ENCODE data around the gene THRB. TPM values are rescaled to one million over a fixed set of nuclear protein-coding genes. Genes with fewer than 3 reads are reported as not detected.

Gene THRB
- total RNA-seq, 4 donors from 2014 or later, result 9.8 to 52.4 (median 31.3) TPM

DNA sequence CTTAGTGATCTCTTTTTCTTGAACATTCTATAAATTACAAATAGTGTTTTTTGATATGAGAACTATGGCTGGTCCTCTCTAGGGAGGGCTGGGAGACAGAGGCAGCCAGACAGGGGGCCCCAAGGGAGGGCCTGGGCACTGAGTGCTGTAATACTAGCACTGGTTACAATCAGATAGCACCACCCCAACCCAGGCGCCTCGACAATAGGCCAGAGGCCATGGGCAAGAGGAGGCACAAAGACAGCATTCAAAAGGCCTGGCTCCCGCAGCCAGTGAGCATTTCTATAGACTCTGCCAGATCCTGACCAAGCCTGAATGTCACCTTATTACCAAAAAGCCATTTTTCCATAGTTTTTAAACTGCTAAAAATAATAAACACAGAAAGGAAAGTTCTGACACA lies 158.5 kb downstream of the THRB start:
- no peak for TF ChIP-seq EP300 (IDR thresholded peaks at IDR 0.05; ENCODE audit: low read depth)
- in situ Hi-C loops (cut with MboI; ENCODE audit: low pct_ligation_motif_present in 1 of 4, low pct_unique_long_range_greater_than_20kb in 1 of 4, low sequenced_read_pairs in 3 of 4) (no loop called here), intact Hi-C loops (cut with DNase I; ENCODE audit: low total_unique reads) (no loop called here)
- no peak for DNase-seq
- Histone ChIP-seq H3K4me3 (no peak overlapping the region), H3K4me1 (peaks cover 12 to 31% (median 16%) of the 10 kb centered on the region in 4 donors), H3K27ac (no peak overlapping the region), H3K9me3 (no peaks in the 10 kb centered on the region), H3K27me3 (no peaks in the 10 kb centered on the region), H3K36me3 (no peaks in the 10 kb centered on the region)
- 54 to 100% methylated on average over 1 to 3 of the region's 3 CpGs for WGBS, 2 donors (ENCODE audit: low coverage in 1 of 2)

DNA sequence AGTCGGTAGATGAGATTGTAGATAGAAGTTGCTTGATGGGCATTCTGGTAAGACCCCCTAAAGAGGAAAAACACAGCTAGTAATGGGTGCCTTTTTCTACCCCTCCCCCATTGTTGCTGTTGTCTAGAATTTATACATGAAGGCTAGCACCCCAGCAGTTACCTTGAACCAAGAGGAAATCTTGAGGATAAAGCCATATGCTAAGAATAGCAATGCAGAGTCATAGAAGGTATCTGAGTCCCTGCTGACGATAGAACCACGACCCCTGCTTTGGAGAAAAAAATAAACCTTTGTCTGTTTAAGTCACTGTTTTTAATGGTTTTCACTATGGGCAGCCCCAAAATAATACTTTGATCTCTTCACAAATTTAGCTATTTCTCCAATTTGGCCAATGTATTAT lies 162.6 kb downstream of the THRB start:
- TF ChIP-seq EP300 (IDR thresholded peaks at IDR 0.05; ENCODE audit: low read depth) (no peak), POLR2A (IDR thresholded peaks at IDR 0.05) (no peak), POLR2AphosphoS5 (IDR thresholded peaks at IDR 0.05) (no peak)
- TF ChIP-seq, protein P1, sequence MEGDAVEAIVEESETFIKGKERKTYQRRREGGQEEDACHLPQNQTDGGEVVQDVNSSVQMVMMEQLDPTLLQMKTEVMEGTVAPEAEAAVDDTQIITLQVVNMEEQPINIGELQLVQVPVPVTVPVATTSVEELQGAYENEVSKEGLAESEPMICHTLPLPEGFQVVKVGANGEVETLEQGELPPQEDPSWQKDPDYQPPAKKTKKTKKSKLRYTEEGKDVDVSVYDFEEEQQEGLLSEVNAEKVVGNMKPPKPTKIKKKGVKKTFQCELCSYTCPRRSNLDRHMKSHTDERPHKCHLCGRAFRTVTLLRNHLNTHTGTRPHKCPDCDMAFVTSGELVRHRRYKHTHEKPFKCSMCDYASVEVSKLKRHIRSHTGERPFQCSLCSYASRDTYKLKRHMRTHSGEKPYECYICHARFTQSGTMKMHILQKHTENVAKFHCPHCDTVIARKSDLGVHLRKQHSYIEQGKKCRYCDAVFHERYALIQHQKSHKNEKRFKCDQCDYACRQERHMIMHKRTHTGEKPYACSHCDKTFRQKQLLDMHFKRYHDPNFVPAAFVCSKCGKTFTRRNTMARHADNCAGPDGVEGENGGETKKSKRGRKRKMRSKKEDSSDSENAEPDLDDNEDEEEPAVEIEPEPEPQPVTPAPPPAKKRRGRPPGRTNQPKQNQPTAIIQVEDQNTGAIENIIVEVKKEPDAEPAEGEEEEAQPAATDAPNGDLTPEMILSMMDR (IDR thresholded peaks at IDR 0.05), result no peak
- H3K27ac ChIP-seq, result no peak overlapping the region
- WGBS, 2 donors (ENCODE audit: low coverage in 1 of 2), result 89 to 92% methylated on average over 2 to 3 of the region's 3 CpGs
- no peak overlapping the region for H3K4me3 ChIP-seq
- in situ Hi-C loops (cut with MboI; ENCODE audit: low pct_ligation_motif_present in 1 of 4, low pct_unique_long_range_greater_than_20kb in 1 of 4, low sequenced_read_pairs in 3 of 4), result no loop called here
- DNase-seq, result no peak
- intact Hi-C loops (cut with DNase I; ENCODE audit: low total_unique reads), result no loop called here
- H3K9me3 ChIP-seq, result no peaks in the 10 kb centered on the region
- no peaks in the 10 kb centered on the region for H3K27me3 ChIP-seq
- H3K4me1 ChIP-seq, result no peaks in the 10 kb centered on the region
- H3K36me3 ChIP-seq, result no peaks in the 10 kb centered on the region

DNA sequence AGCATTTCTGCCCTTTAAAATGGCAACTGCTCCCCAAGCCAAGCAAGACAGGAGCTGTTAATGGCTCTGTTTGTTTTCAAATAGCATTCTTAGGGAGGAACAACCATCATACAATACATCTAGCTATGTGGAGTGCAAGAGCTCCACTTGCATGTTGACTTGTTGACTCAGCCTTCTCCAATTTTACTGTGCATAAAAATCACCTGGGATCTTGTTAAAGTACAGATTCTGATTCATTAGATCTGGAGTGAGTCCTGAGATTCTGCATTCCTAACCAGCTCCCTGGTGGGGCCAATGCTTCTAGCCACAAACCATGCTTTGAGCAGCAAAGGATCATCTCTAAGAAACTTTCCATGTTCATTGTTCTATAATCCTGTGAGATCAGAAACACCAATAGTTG lies 171.4 kb downstream of the THRB start:
- no peak for DNase-seq
- TF ChIP-seq EP300 (IDR thresholded peaks at IDR 0.05; ENCODE audit: low read depth), result no peak
- TF ChIP-seq POLR2A (IDR thresholded peaks at IDR 0.05), result no peak
- no peak for TF ChIP-seq POLR2AphosphoS5 (IDR thresholded peaks at IDR 0.05)
- H3K4me1 ChIP-seq, result no peaks in the 10 kb centered on the region
- intact Hi-C loops (cut with DNase I; ENCODE audit: low total_unique reads) (no loop called here), in situ Hi-C loops (cut with MboI; ENCODE audit: low pct_ligation_motif_present in 1 of 4, low pct_unique_long_range_greater_than_20kb in 1 of 4, low sequenced_read_pairs in 3 of 4) (no loop called here)
- H3K27ac ChIP-seq, result no peak overlapping the region
- no peak overlapping the region for H3K4me3 ChIP-seq
- H3K36me3 ChIP-seq, result no peaks in the 10 kb centered on the region
- H3K27me3 ChIP-seq, result no peaks in the 10 kb centered on the region
- H3K9me3 ChIP-seq, result no peaks in the 10 kb centered on the region

DNA sequence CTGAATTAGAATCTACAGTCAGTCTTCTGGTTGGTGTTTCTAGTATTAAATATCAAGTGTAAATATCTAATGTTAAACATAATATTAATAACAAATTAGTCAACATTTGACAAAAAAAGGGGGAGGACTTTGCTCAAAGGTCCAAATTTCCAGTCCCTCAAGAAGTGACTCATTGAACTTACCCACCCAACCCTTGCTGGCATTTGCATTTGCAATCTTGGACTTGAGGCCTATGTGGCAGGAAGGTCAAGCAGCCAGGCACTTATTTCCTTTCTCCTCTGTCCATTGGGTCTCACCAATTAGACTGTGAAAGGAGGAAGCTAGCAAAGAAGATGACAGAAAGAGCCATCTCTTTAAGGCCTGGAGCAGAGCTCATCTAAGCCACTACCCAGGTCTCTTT lies 174.0 kb downstream of the THRB start:
- Histone ChIP-seq H3K27me3 (no peaks in the 10 kb centered on the region), H3K36me3 (no peaks in the 10 kb centered on the region), H3K4me1 (peaks cover 0 to 19% (median 14%) of the 10 kb centered on the region in 4 donors), H3K4me3 (no peak overlapping the region), H3K27ac (no peak overlapping the region), H3K9me3 (no peaks in the 10 kb centered on the region)
- no peak for DNase-seq
- intact Hi-C loops (cut with DNase I; ENCODE audit: low total_unique reads) (no loop called here), in situ Hi-C loops (cut with MboI; ENCODE audit: low pct_ligation_motif_present in 1 of 4, low pct_unique_long_range_greater_than_20kb in 1 of 4, low sequenced_read_pairs in 3 of 4) (no loop called here)
- TF ChIP-seq POLR2AphosphoS5 (IDR thresholded peaks at IDR 0.05) (no peak), EP300 (IDR thresholded peaks at IDR 0.05; ENCODE audit: low read depth) (no peak), POLR2A (IDR thresholded peaks at IDR 0.05) (no peak)
- TF ChIP-seq, protein P1 (IDR thresholded peaks at IDR 0.05), result no peak

DNA sequence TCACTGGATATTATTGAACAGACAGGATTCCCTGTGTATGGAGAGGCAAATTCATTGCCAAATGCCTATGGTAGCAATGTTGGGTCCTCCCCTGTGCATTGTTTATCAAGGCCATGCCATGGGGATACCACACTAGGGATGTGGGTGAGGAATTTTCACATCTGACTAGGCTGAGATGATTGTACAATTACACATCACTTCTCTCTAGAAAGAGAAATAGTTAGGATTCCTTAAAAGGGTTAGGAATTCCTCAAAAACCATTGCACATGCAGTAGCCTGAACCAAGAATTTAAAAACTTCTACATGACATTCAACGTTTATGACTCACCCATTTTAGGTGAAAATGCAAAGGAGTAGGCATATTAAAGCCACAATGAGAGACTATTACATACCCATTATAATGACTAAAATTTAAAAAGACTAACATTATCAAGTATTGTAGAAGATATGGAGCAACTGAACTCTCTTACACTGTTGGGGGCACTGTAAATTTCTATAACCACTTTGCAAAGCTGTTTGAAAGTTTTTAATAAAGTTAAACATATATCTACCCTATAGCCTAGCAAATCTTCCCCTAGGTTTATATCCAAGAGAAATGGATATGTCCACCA lies 175.9 kb downstream of the THRB start:
- WGBS, 2 donors (ENCODE audit: low coverage in 1 of 2), result 87 to 88% methylated on average over 1 of the region's 1 CpG
- intact Hi-C loops (cut with DNase I; ENCODE audit: low total_unique reads), result no loop called here

More for the DNA sequence above, 175.9 kb downstream of the THRB start:
- no peaks in the 10 kb centered on the region for H3K36me3 ChIP-seq
- no peak overlapping the region for H3K27ac ChIP-seq
- TF ChIP-seq EP300 (IDR thresholded peaks at IDR 0.05; ENCODE audit: low read depth) (no peak), POLR2A (IDR thresholded peaks at IDR 0.05) (no peak), POLR2AphosphoS5 (IDR thresholded peaks at IDR 0.05) (no peak)
- TF ChIP-seq, protein P1 (IDR thresholded peaks at IDR 0.05), result no peak
- no peak for DNase-seq
- no peaks in the 10 kb centered on the region for H3K9me3 ChIP-seq
- in situ Hi-C loops (cut with MboI; ENCODE audit: low pct_ligation_motif_present in 1 of 4, low pct_unique_long_range_greater_than_20kb in 1 of 4, low sequenced_read_pairs in 3 of 4), result no loop called here
- H3K27me3 ChIP-seq, result no peaks in the 10 kb centered on the region
- peaks cover 0 to 19% (median 14%) of the 10 kb centered on the region in 4 donors for H3K4me1 ChIP-seq
- no peak overlapping the region for H3K4me3 ChIP-seq
